Skin epidermis (tissue), 12 donors: ENCODE measurements around the gene ATP2B2.
A peak's percentile ranks its signal among the peaks of the same experiment; 100 is the strongest.

Experiments
- H3K27ac ChIP-seq, 21 experiments: fragments of 200-600 bp; sonication (generic) in 11 of 21; one replicate each; pipeline ENCODE4 v1.5.0; 2020; ENCODE audit warnings: mild to moderate bottlenecking in 3 of 21, inconsistent platforms in 2 of 21, moderate library complexity in 2 of 21
- H3K4me3 ChIP-seq, 7 experiments: fragments of 200-600 bp; sonication (generic) in 2 of 7; one replicate each; pipeline ENCODE4 v1.5.0; 2020; ENCODE audit warnings: inconsistent platforms in 2 of 7, mild to moderate bottlenecking in 2 of 7, moderate library complexity in 1 of 7

Gene ATP2B2

DNA sequence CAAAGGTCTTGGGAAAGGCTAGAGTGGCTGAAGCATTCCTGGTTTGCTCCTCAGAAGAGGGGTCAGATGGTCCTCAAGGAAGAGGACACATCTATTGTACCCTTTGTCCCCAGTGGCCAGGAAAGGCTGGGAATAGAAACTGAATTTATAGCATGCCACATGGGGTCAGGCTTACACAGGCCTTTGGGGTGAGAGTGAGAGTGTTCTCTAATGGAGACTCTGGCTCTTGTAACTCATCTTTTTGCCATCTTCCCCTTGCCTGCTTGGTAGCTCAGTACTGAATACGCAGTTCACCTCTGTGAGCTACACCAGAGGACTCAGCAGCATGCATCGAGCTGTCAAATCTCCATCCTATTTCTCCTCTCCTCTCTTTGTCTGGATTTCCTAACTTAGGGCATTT is 87.5 kb downstream of the ATP2B2 start:
- Histone ChIP-seq H3K27ac (no peak overlapping the region), H3K4me3 (no peak overlapping the region)

GRCh38 chr3:10416730-10417300 is 88.6 kb downstream of the ATP2B2 start:
- Histone ChIP-seq H3K27ac (no peak overlapping the region), H3K4me3 (no peak overlapping the region)

DNA sequence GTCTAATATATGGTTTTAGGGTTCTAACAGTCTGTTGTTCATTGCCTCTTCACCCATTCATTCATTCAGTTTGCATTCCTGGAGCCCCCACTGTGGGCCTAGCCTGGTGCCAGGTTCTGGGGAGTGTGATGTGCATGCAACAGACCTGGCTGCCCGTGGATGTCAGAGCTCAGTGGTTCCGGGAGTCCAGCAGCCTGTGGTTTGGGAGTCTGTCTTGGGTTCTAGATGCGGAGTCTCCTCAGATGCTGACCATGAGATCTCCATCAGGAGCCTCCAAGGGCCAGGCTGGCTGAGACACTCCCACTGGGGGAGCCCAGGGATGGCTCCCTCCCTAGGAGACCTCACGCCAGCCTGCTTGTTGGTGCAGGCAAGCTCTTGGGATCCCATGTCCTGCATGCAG is 92.3 kb downstream of the ATP2B2 start:
- no peak overlapping the region for H3K27ac ChIP-seq
- no peak overlapping the region for H3K4me3 ChIP-seq

DNA sequence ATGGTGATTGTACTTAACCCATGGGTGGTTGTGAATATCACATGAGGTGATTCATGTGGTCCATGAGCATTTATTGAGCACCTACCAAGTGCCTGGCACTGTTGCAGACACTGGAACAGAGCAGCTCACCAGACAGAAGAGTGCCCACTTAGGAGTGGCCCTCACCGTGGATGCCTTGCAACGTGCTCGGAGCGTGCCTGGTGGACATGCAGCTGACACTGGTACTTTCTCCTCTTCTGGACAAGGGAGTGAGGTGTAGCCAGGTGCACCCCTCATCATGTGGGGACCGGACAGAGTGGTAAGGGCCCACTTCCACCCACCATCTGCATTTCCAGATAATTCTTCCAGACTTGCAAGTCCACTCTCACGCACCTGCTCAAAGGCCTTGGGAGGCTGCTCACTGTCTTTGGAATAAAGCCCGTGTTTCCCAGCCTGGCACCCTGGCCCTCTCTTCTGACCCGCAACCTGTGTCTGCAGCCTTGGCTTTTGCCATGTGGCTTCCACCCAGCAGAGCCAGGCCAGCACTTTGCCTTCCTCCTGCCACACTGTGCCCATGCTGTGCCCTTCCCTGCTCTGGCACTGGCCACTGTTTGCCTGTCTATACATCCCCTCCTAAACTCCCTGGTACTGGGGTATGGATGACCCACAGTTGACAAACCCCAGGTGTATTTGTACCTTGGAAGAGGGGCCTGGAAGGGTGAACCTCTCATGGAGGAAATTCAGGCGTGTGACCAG is 93.6 kb downstream of the ATP2B2 start:
- H3K4me3 ChIP-seq = no peak overlapping the region
- H3K27ac ChIP-seq = no peak overlapping the region

DNA sequence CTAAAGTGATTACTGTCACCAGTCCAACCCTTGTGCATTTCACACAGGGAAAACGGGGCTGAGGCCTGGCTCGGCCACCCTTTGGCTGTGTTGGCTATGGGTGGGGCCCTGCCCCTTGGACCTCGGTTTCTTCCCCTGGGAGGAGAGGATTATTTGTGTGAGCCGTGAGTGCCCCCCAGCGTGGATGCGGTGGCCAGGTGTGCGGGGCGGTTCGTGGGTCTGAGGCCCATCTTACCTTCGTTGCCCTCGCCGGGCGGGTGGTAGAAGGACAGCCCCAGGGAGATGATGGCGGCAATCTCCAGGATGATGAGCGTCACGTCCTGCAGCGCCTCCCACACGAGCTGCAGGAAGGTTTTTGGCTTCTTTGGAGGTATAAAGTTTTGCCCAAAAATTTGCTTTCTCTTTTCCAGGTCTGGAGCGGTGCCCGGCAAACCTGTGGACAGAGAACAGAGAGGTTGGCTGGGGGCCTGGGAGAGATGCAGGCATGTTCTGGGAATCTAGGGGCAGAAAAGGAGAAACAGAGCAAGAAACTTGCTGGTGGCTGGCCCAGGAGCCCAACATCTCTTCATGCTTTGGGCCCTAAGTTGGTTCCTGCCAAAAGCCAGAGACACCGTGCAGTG is 94.9 kb downstream of the ATP2B2 start:
- Histone ChIP-seq H3K4me3 (no peak overlapping the region), H3K27ac (no peak overlapping the region)

- no peak overlapping the region for H3K27ac ChIP-seq
- no peak overlapping the region for H3K4me3 ChIP-seq
Observed at GRCh38 chr3:10408680-10409079, 96.7 kb downstream of the ATP2B2 start.

DNA sequence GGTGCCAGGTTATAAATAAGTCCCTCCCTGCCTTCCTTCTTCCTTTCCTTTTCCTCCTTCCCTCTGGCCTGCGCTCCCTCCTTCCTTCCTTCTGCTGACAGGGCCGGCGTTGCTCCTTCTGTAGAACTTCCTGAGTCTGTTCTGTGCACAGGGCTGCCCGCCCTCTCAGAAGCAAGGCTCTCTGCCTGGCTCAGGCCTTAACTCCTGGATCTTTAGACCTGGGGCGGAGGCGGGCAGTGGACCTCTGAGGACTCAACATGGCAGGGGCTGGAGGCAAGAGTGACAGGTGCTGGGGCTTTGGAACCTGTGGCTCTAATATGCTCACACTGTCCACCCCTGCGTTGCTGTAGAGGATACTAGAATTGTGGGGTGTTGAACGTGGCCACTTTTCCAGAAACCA is 98.0 kb downstream of the ATP2B2 start:
- H3K4me3 ChIP-seq = no peak overlapping the region
- H3K27ac ChIP-seq = no peak overlapping the region

DNA sequence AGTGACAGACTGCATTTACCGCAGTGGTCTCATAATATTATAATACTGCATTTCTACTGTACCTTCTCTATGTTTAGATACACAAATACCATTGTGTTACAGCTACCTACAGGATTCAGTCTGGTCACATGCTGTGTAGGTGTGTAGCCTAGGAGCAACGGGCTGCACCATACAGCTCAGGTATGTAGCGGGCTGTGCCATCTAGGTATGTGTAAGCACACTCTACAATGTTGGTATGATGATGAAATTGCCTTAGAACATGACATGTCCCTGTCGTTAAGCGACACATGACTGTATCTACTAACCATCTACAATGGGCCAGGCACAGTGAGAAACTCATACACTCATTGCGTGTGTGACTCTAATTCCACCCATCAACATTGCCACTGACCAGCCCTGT is 99.0 kb downstream of the ATP2B2 start:
- no peak overlapping the region for H3K27ac ChIP-seq
- H3K4me3 ChIP-seq = no peak overlapping the region

- no peak overlapping the region for H3K4me3 ChIP-seq
- H3K27ac ChIP-seq = no peak overlapping the region
Observed at GRCh38 chr3:10405816-10406215, 99.6 kb downstream of the ATP2B2 start.

DNA sequence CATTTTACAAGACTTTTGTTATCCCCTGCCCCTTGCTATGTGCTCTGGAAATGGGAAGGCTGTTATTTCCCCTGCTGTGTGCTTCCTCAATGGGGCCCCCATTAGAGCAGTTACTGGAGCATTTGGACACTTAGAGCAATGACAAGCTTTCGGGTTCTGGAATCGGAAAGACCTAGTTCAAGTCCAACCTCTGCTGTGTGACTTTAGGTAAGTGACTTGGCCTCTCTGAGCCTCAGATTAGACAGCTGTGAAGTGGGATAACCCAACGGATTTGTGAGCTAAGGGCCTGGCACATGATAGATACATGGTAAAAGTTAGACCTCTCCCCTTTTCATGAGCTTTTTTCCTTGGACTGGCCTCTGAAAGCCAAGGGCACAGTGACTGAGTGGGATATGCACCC is 100.5 kb downstream of the ATP2B2 start:
- no peak overlapping the region for H3K4me3 ChIP-seq
- H3K27ac ChIP-seq = no peak overlapping the region

DNA sequence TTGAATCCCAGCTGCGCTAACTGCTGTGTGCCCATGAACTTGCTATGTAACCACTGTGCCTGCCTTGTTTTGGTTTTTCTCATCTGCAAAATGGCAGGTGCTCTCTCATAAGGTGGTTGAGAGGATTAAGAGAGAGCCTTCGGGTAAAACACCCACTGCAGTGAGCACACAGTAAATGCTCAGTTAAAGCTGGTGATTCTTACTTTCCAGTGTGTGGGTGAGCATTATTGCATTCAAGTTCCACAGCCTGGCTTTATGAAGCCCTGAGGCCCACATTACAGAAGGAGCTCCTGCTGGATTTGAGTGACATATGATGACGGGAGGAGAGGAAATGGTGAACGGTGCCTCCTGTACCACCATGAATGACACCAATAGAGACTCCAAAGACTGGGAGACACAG is 101.0 kb downstream of the ATP2B2 start:
- Histone ChIP-seq H3K4me3 (no peak overlapping the region), H3K27ac (no peak overlapping the region)

DNA sequence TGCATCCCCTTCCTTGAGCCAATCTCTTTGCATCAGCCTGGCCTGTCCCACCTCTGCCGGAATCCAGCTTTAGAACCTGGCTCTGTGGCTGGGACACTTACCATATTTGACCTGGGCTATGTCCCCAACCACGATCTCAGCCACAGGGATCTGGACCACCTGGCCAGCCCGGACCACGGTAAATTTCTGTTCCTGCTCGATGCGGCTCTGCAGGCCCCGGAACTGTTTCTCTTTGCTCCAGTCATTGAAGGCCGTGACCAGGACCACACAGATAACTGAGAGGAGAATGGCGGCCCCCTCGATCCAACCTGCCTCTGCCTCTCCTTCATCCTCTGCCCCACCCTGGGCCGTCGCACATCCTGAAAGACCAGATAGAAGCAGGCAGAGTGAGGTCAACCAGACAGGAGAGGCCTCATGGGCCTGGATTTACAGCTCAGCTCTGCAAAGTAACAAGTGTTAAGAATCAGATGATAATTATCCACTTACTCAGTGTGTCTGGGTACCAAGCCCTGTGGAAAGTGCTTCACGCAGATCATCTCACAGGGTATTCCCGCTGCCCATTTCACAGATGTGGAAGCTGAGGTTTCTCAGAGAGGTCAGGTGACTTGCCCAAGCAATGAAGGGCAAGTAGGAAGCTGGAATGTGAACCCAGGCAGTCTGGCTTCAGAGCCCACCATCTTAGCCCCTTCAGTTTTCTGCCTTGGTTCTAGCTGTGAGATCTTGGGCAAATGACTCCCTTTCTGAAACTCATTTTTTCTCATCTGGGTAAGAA is 103.2 kb downstream of the ATP2B2 start:
- no peak overlapping the region for H3K4me3 ChIP-seq
- H3K27ac ChIP-seq = no peak overlapping the region

- Histone ChIP-seq H3K4me3 (no peak overlapping the region), H3K27ac (no peak overlapping the region)
Observed at GRCh38 chr3:10400749-10401495, 104.5 kb downstream of the ATP2B2 start.

DNA sequence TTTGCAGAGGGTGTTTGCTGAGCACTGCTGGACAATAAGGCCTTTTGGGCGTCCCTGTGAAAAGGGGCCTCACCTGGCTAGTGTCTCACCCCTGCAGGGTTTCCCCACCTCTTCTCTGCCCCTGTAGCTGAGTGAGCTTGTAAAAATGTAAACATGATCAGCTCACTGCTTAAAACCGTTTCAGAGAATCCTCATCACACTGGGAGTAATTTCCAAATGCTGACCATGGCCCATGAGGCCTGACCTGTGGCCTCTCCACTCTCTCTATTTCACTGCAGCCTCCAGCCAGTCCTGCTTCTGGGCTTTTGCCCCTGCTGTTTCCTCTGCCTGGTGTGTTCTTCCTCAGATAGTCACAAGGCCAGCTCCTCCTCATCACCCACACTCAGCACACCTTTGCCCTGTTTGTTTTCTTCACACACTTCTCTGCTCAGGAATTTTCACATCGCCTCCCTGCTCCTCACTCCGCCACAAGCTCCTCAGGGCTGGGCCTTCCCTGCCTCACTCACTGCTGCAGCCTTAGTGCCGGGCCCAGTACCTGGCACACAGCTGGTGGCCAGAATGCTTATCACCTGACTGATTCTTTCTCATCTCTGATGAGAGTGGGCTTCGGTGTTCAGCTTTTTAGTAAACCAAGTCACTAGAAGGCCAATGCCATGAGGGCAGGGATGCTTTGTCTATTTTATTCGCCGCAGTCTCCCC is 105.2 kb downstream of the ATP2B2 start:
- Histone ChIP-seq H3K4me3 (no peak overlapping the region), H3K27ac (no peak overlapping the region)

GRCh38 chr3:10399634-10400033 is 105.8 kb downstream of the ATP2B2 start:
- H3K4me3 ChIP-seq = no peak overlapping the region
- no peak overlapping the region for H3K27ac ChIP-seq

- Histone ChIP-seq H3K4me3 (no peak overlapping the region), H3K27ac (no peak overlapping the region)
Observed at GRCh38 chr3:10398341-10398740, 107.0 kb downstream of the ATP2B2 start.

DNA sequence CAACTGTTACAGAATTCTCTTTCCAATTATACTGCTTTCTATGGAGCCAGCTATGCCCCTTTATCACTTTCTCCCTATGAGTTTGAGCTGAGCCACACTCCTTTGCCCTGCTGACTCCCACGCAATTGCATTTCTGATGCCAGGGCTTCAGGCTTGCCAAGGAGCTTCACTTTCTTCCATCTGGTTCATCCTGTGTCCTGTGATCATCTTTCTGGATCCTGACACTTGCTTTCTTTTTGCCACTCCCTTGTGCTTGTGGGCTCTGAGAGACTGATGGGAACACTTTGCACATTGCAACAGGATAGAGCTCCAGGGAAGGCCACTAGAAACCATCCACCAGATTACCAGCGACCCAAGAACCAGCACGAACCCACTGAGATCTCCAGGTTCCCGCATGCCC is 107.5 kb downstream of the ATP2B2 start:
- H3K27ac ChIP-seq = no peak overlapping the region
- H3K4me3 ChIP-seq = no peak overlapping the region

DNA sequence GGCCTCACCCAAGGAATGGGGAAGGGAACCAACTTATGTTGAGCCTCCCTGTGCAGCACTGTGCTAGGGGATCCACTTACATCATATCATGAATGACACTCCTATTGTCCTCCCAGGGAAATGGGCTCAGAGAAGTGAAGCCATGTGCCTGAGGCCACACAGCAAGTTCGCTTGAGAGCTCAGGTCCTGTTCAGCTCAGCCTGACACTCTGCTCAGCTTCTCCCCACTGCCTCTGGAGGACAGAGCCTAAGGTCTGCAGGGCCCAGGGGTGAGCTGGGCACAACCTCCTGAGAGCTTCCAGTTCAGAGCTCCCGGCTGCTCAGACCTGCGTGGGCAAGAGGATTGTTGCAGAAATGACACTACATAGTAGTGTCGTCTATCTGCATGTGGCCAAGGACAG is 108.5 kb downstream of the ATP2B2 start:
- no peak overlapping the region for H3K4me3 ChIP-seq
- H3K27ac ChIP-seq = peak overlapping the region in 3 of 21 experiments; percentile 23 to 66 (median 62)

DNA sequence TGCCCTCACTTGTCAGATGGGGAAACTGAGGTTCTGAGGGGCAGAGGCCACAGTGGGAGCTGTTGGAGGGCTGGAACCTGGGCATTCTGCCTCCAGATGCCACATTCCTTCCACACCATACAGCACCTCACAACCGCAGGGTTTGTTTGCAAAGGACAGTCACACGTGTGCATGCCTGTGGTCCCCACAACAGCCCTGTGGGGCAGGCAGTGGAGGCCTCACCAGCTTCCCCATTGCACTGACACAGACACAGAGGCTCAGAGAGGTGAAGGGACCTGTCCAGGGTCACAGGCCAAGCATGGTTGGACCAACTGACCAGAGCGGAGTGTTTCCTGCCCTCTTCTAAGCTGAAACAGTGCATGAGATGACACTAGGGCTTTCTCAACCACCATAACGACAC is 109.3 kb downstream of the ATP2B2 start:
- Histone ChIP-seq H3K4me3 (no peak overlapping the region), H3K27ac (peak overlapping the region in 5 of 21 experiments; percentile 11 to 66 (median 33))
